Measurements from ENCODE around the gene PRRT2.

GRCh38 chr16:29804455-29805231 lies 7.3 kb upstream of the PRRT2 start:
- TF ChIP-seq EP300 (IDR thresholded peaks at IDR 0.05) (no peak), CTCF (IDR thresholded peaks at IDR 0.05) (no peak), POLR2A (IDR thresholded peaks at IDR 0.05; ENCODE audit: low read depth) (no peak)
